Motor neuron (in vitro differentiated cells): ENCODE data around the gene GJA8. TPM values are rescaled to one million over a fixed set of nuclear protein-coding genes. Genes with fewer than 3 reads are reported as not detected.
A peak's percentile ranks its signal among the peaks of the same experiment; 100 is the strongest.
"Not testable (repeated sequence)": the region's sequence is repeated elsewhere in the genome, so short reads cannot be mapped to it uniquely, and the experiment has no call there.

Source experiments
- ATAC-seq, 8 experiments: fragments of 200-7000 bp; cut with Tn5 transposase; replicated peaks in 6 of 8; 2 replicates each; pipeline ENCODE4 v1.8.0; 2021; ENCODE audit warnings: mild to moderate bottlenecking in 8 of 8, moderate library complexity in 8 of 8
- H3K27ac ChIP-seq, 2 donors: fragments of 250-450 bp; sonication (Bioruptor Pico); 2 replicates each; pipeline ENCODE4 v1.9.0; 2021; ENCODE audit warnings: antibody characterized with exemption in 2 of 2, mild to moderate bottlenecking in 2 of 2, moderate library complexity in 1 of 2
- H3K4me1 ChIP-seq, 2 donors: fragments of 250-450 bp; sonication (Bioruptor Pico); replicated peaks in 1 of 2; 2 replicates each; pipeline ENCODE4 v1.6.1; 2021; ENCODE audit warnings: antibody characterized with exemption in 2 of 2, mild to moderate bottlenecking in 2 of 2, moderate library complexity in 1 of 2
- H3K4me3 ChIP-seq, 5 donors: fragments of 250-450 bp; sonication (Bioruptor Pico); 2 replicates each; pipeline ENCODE4 v1.9.0; 2021; ENCODE audit warnings: antibody characterized with exemption in 5 of 5, mild to moderate bottlenecking in 5 of 5, moderate library complexity in 4 of 5
- WGBS, 10 experiments: fragments of 450-650 bp; shearing (Covaris generic); methylation state at CpG; one replicate each; pipeline ENCODE4 v1.0.0; 2022; 5-methylcytosine and 5-hydroxymethylcytosine counted together
- in situ Hi-C, 9 experiments: fragments of 400-800 bp; cut with MboI; loops; one replicate each; pipeline ENCODE4 v1.15.0; 2021; ENCODE audit warnings: low sequenced_read_pairs in 9 of 9, low pct_unique_long_range_greater_than_20kb in 2 of 9; ENCODE audit not compliant: unreplicated experiment in 9 of 9
- total RNA-seq, 8 experiments: library from RNA; unstranded; fragments of 300-600 nt; gene quantifications; 2 replicates each; pipeline versions ENCODE4 v1.2.3 to v1.2.4, GENCODE V29; 2022

Gene GJA8
- under 1 TPM in 3 of 8 experiments, not detected in 5; 0.17 to 0.77 (median 0.71) TPM for total RNA-seq

GRCh38 chr1:147902253-147902845 lies at the start of gene GJA8:
Gene GJA8 (plus strand): TSS chr1:147902795. CDS start chr1:147907956, 5,161 bp downstream.
- WGBS, 10 experiments = 30 to 94% (median 78%) methylated on average over 1 to 7 of the region's 7 CpGs; no CpG with 5 or more reads in 2 of the 10 experiments
- peaks cover 2 to 9% of the 10 kb centered on the region in 2 donors for H3K4me1 ChIP-seq
- in situ Hi-C loops = no loop called here
- no peak within 1 kb of the TSS for H3K27ac ChIP-seq
- no peak within 1 kb of the TSS for H3K4me3 ChIP-seq
- ATAC-seq = peak in 1 of 8 experiments; percentile 24

GRCh38 chr1:147853391-147853790 lies 49.2 kb upstream of the GJA8 start:
- WGBS, 10 experiments = 0 to 84% (median 71%) methylated on average over 1 to 3 of the region's 3 CpGs; no CpG with 5 or more reads in 1 of the 10 experiments
- H3K27ac ChIP-seq = no peak overlapping the region
- H3K4me3 ChIP-seq = no peak overlapping the region
- peaks cover 5 to 21% of the 10 kb centered on the region in 2 donors for H3K4me1 ChIP-seq
- in situ Hi-C loops = loop anchor here in 1 of 9 experiments (25.0 kb wide), 1 partner anchor 116 kb away; no protein-coding TSS in a partner anchor
- peak in 1 of 8 experiments; percentile 20 for ATAC-seq

GRCh38 chr1:147854989-147855388 lies 47.6 kb upstream of the GJA8 start:
- H3K4me1 ChIP-seq, ATAC-seq, H3K27ac ChIP-seq, H3K4me3 ChIP-seq: not testable (repeated sequence)
- 47 to 76% (median 66%) methylated on average over 2 to 4 of the region's 4 CpGs; no CpG with 5 or more reads in 6 of the 10 experiments for WGBS, 10 experiments
- in situ Hi-C loops = loop anchor here in 1 of 9 experiments (25.0 kb wide), 1 partner anchor 118 kb away; no protein-coding TSS in a partner anchor

GRCh38 chr1:147855996-147856395 lies 46.6 kb upstream of the GJA8 start:
- ATAC-seq, H3K4me3 ChIP-seq, H3K4me1 ChIP-seq, H3K27ac ChIP-seq: not testable (repeated sequence)
- WGBS, 10 experiments = 30 to 72% (median 53%) methylated on average over 2 to 3 of the region's 3 CpGs
- in situ Hi-C loops = loop anchor here in 1 of 9 experiments (25.0 kb wide), 1 partner anchor 119 kb away; no protein-coding TSS in a partner anchor

- H3K27ac ChIP-seq, H3K4me1 ChIP-seq, ATAC-seq, H3K4me3 ChIP-seq: not testable (repeated sequence)
- 0 to 93% (median 78%) methylated on average over 1 to 4 of the region's 4 CpGs; no CpG with 5 or more reads in 2 of the 10 experiments for WGBS, 10 experiments
- in situ Hi-C loops = loop anchor here in 1 of 9 experiments (25.0 kb wide), 1 partner anchor 130 kb away; no protein-coding TSS in a partner anchor
Observed at GRCh38 chr1:147867204-147867603, 35.4 kb upstream of the GJA8 start.

GRCh38 chr1:147878022-147878421 lies 24.6 kb upstream of the GJA8 start:
- H3K27ac ChIP-seq = no peak overlapping the region
- WGBS, 10 experiments = 9 to 92% (median 74%) methylated on average over 2 to 4 of the region's 4 CpGs; no CpG with 5 or more reads in 3 of the 10 experiments
- H3K4me3 ChIP-seq = no peak overlapping the region
- in situ Hi-C loops = loop anchor here in 8 of 9 experiments (25.0 kb wide), 7 partner anchors 141 to 616 kb away; partner anchors contain the start of gene ACP6 (in 1 of the 8)
- no peaks in the 10 kb centered on the region for H3K4me1 ChIP-seq
- ATAC-seq = no peak

- Histone ChIP-seq H3K27ac (no peak overlapping the region), H3K4me3 (no peak overlapping the region), H3K4me1 (no peaks in the 10 kb centered on the region)
- in situ Hi-C loops = loop anchor here in 8 of 9 experiments (10.0 to 25.0 kb wide), 10 partner anchors 115 to 618 kb away; partner anchors contain the start of genes ACP6 (in 1 of the 8) and GJA5 (in 1 of the 8)
- no peak for ATAC-seq
Observed at GRCh38 chr1:147879911-147880310, 22.7 kb upstream of the GJA8 start.

- no peak for ATAC-seq
- no peak overlapping the region for H3K27ac ChIP-seq
- H3K4me1 ChIP-seq = no peaks in the 10 kb centered on the region
- in situ Hi-C loops = loop anchor here in 8 of 9 experiments (10.0 to 25.0 kb wide), 10 partner anchors 118 to 620 kb away; partner anchors contain the start of genes ACP6 (in 1 of the 8) and GJA5 (in 1 of the 8)
- 25 to 100% (median 79%) methylated on average over 2 of the region's 2 CpGs for WGBS, 10 experiments
- H3K4me3 ChIP-seq = no peak overlapping the region
Observed at GRCh38 chr1:147882535-147882934, 20.1 kb upstream of the GJA8 start.

- no peak overlapping the region for H3K4me3 ChIP-seq
- no peak overlapping the region for H3K27ac ChIP-seq
- 0 to 6% (median 3%) methylated on average over 1 to 10 of the region's 12 CpGs; no CpG with 5 or more reads in 2 of the 10 experiments for WGBS, 10 experiments
- in situ Hi-C loops = loop anchor here (5.0 to 25.0 kb wide), 9 partner anchors 153 to 628 kb away; partner anchors contain the start of gene ACP6 (in 1 of the 9)
- peak; percentile 84 to 100 (median 99) for ATAC-seq
- H3K4me1 ChIP-seq = peaks cover 10 to 16% of the 10 kb centered on the region in 2 donors
Observed at GRCh38 chr1:147890177-147890790, 12.3 kb upstream of the GJA8 start.

GRCh38 chr1:147891088-147891487 lies 11.5 kb upstream of the GJA8 start:
- 0 to 100% (median 53%) methylated on average over 1 to 5 of the region's 5 CpGs; no CpG with 5 or more reads in 3 of the 10 experiments for WGBS, 10 experiments
- ATAC-seq = peak in 5 of 8 experiments; percentile 19 to 52 (median 38)
- peaks cover 10 to 16% of the 10 kb centered on the region in 2 donors for H3K4me1 ChIP-seq
- no peak overlapping the region for H3K4me3 ChIP-seq
- in situ Hi-C loops = loop anchor here (5.0 to 25.0 kb wide), 9 partner anchors 154 to 629 kb away; partner anchors contain the start of gene ACP6 (in 1 of the 9)
- H3K27ac ChIP-seq = no peak overlapping the region

- in situ Hi-C loops = loop anchor here (5.0 to 25.0 kb wide), 9 partner anchors 155 to 630 kb away; partner anchors contain the start of gene ACP6 (in 1 of the 9)
Observed at GRCh38 chr1:147892216-147892615, 10.4 kb upstream of the GJA8 start.

GRCh38 chr1:147892731-147893214 lies 9.8 kb upstream of the GJA8 start:
- 0 to 17% (median 0%) methylated on average over 1 of the region's 1 CpG; no CpG with 5 or more reads in 4 of the 10 experiments for WGBS, 10 experiments
- H3K4me3 ChIP-seq = no peak overlapping the region
- peak in 3 of 8 experiments; percentile 4 to 9 (median 6) for ATAC-seq
- peaks cover 18 to 28% of the 10 kb centered on the region in 2 donors for H3K4me1 ChIP-seq
- in situ Hi-C loops = loop anchor here (5.0 to 25.0 kb wide), 9 partner anchors 155 to 630 kb away; partner anchors contain the start of gene ACP6 (in 1 of the 9)
- H3K27ac ChIP-seq = no peak overlapping the region

More at GRCh38 chr1:147892216-147892615, 10.4 kb upstream of the GJA8 start:
- peak in 7 of 8 experiments; percentile 9 to 34 (median 23) for ATAC-seq
- no peak overlapping the region for H3K27ac ChIP-seq
- H3K4me3 ChIP-seq = no peak overlapping the region
- H3K4me1 ChIP-seq = peaks cover 14 to 23% of the 10 kb centered on the region in 2 donors
- WGBS, 10 experiments = 0 to 89% (median 82%) methylated on average over 1 to 5 of the region's 5 CpGs; no CpG with 5 or more reads in 3 of the 10 experiments
